HCT116 (cell line): ENCODE measurements around the gene ADARB2. TPM values are rescaled to one million over a fixed set of nuclear protein-coding genes. Genes with fewer than 3 reads are reported as not detected.

Experiments used
- ATAC-seq: fragments of 200-7000 bp; cut with Tn5 transposase; 2 replicates; pipeline ENCODE4 v1.9.1; 2020; ENCODE audit warnings: mild to moderate bottlenecking, moderate library complexity
- BruUV-seq: library from RNA; stranded (reverse); fragments of 400-500 nt; replicated peaks from 2 replicates; lab custom pipeline; 2021; lab: Mats Ljungman, UMichigan
- CTCF ChIA-PET: fragments of 300-600 bp; sonication (Branson Sonifier 250); formaldehyde crosslinking; loops from one replicate; lab custom pipeline; 2021; ENCODE audit warnings: antibody characterized with exemption; lab: Charles Lee
- POLR2A ChIA-PET: fragments of 300-600, 350-600 bp; sonication (Branson Sonifier 250); formaldehyde crosslinking; loops from one replicate; lab custom pipeline; 2021; ENCODE audit warnings: antibody characterized with exemption; lab: Charles Lee
- RAD21 ChIA-PET, 2 experiments: fragments of 300-600 bp; sonication (Branson Sonifier 250); formaldehyde crosslinking; loops; one replicate each; lab custom pipeline; 2023; ENCODE audit warnings: low total read pairs in 2 of 2; ENCODE audit not compliant: uncharacterized antibody in 2 of 2, unreplicated experiment in 2 of 2, low non-redundant PET in 1 of 2; lab: Charles Lee
- DNase-seq: peaks from one replicate; pipeline ENCODE4 v3.0.0-alpha.2; 2010; ENCODE audit warnings: low read depth, low spot score
- H2AFZ ChIP-seq: fragments of 200-600 bp; shearing (Covaris generic), sonication (generic); 2 replicates; pipeline ENCODE4 v1.6.1; 2017; ENCODE audit warnings: low read depth, mixed run types, mixed read lengths, antibody characterized with exemption, low read length; ENCODE audit not compliant: poor library complexity, severe bottlenecking
- H3K27ac ChIP-seq: 2 replicates; pipeline ENCODE4 v1.5.1; 2012; ENCODE audit warnings: low read depth, low read length
- H3K27me3 ChIP-seq: fragments of 200-600 bp; sonication (generic); 2 replicates; pipeline ENCODE4 v1.6.1; 2016; ENCODE audit warnings: mixed run types, low read length, mixed read lengths; ENCODE audit not compliant: insufficient read depth
- H3K36me3 ChIP-seq, 2 experiments: fragments of 200-500 bp in 1 of 2; fragments of 200-600 bp in 1 of 2; sonication (Bioruptor generic) in 1 of 2; sonication (generic) in 1 of 2; 2 replicates each; pipeline versions ENCODE4 v1.5.1 to v1.6.1; 2014 to 2016; ENCODE audit warnings: low read length in 2 of 2, inconsistent platforms in 1 of 2, mixed read lengths in 1 of 2, mixed run types in 1 of 2; ENCODE audit not compliant: insufficient read depth in 2 of 2, control insufficient read depth in 1 of 2
- H3K4me1 ChIP-seq, 2 experiments: fragments of 200-600 bp in 1 of 2; sonication (generic) in 1 of 2; 2 replicates each; pipeline versions ENCODE4 v1.5.1 to v1.6.1; 2012 to 2017; ENCODE audit warnings: low read length in 2 of 2, inconsistent platforms in 1 of 2, mild to moderate bottlenecking in 1 of 2, mixed read lengths in 1 of 2, mixed run types in 1 of 2, moderate library complexity in 1 of 2; ENCODE audit not compliant: insufficient read depth in 2 of 2, control insufficient read depth in 1 of 2
- H3K4me2 ChIP-seq: fragments of 200-600 bp; sonication (generic); 2 replicates; pipeline ENCODE4 v1.6.1; 2017; ENCODE audit warnings: mixed run types, low read length, mixed read lengths
- H3K4me3 ChIP-seq, 2 experiments: fragments of 200-600 bp in 1 of 2; sonication (generic) in 1 of 2; replicated peaks in 1 of 2; 2 replicates each; pipeline ENCODE4 v1.5.1; 2011 to 2016; ENCODE audit warnings: low read length in 2 of 2, control low read depth in 1 of 2, low read depth in 1 of 2, mild to moderate bottlenecking in 1 of 2, mixed read lengths in 1 of 2, mixed run types in 1 of 2
- H3K79me2 ChIP-seq: fragments of 200-600 bp; sonication (generic); 2 replicates; pipeline ENCODE4 v1.6.1; 2017; ENCODE audit warnings: mild to moderate bottlenecking, mixed run types, low read length, moderate library complexity, mixed read lengths; ENCODE audit not compliant: insufficient read depth
- H3K9ac ChIP-seq: fragments of 200-600 bp; sonication (generic); 2 replicates; pipeline ENCODE4 v1.6.1; 2016; ENCODE audit warnings: low read length, mixed read lengths
- H3K9me2 ChIP-seq: fragments of 200-600 bp; sonication (generic), shearing (Covaris generic); 2 replicates; pipeline ENCODE4 v1.6.1; 2017; ENCODE audit warnings: mixed run types, mild to moderate bottlenecking, moderate library complexity; ENCODE audit not compliant: insufficient read depth
- H3K9me3 ChIP-seq, 2 experiments: fragments of 200-500 bp in 1 of 2; fragments of 200-600 bp in 1 of 2; sonication (Bioruptor generic) in 1 of 2; sonication (generic) in 1 of 2; 2 replicates each; pipeline ENCODE4 v1.6.1; 2014 to 2017; ENCODE audit warnings: low read length in 2 of 2, mixed read lengths in 2 of 2, inconsistent platforms in 1 of 2, low read depth in 1 of 2, mild to moderate bottlenecking in 1 of 2, mixed run types in 1 of 2, moderate library complexity in 1 of 2; ENCODE audit not compliant: control insufficient read depth in 1 of 2, insufficient read depth in 1 of 2
- H4K20me1 ChIP-seq: fragments of 200-600 bp; sonication (generic), shearing (Covaris generic); 2 replicates; pipeline ENCODE4 v1.6.1; 2017; ENCODE audit warnings: mixed run types, mild to moderate bottlenecking, moderate library complexity; ENCODE audit not compliant: insufficient read depth
- CBX3 ChIP-seq: IDR thresholded peaks from 2 replicates; pipeline ENCODE4 v1.6.1; 2012; ENCODE audit warnings: low read depth
- CEBPB ChIP-seq: IDR thresholded peaks from 2 replicates; pipeline ENCODE4 v1.6.1; 2012; ENCODE audit warnings: low read depth
- ELF1 ChIP-seq: IDR thresholded peaks from 2 replicates; pipeline ENCODE4 v1.6.1; 2012; ENCODE audit warnings: low read depth, borderline replicate concordance
- EZH2 ChIP-seq: fragments of 200-600 bp; sonication (generic); IDR thresholded peaks from 2 replicates; pipeline ENCODE4 v1.6.1; 2017; ENCODE audit warnings: antibody characterized with exemption, mixed run types
- EZH2phosphoT487 ChIP-seq: fragments of 200-600 bp; IDR thresholded peaks from 2 replicates; pipeline ENCODE4 v1.6.1; 2018; ENCODE audit warnings: antibody characterized with exemption, borderline replicate concordance
- FOSL1 ChIP-seq: IDR thresholded peaks from 2 replicates; pipeline ENCODE4 v1.6.1; 2012; ENCODE audit warnings: low read depth
- JUND ChIP-seq: IDR thresholded peaks from 2 replicates; pipeline ENCODE4 v1.6.1; 2012
- MAX ChIP-seq: IDR thresholded peaks from 2 replicates; pipeline ENCODE4 v1.6.1; 2012
- POLR2A ChIP-seq: IDR thresholded peaks from 2 replicates; pipeline ENCODE4 v1.7.0; 2011; ENCODE audit warnings: borderline replicate concordance; ENCODE audit not compliant: insufficient read depth, insufficient read length; ENCODE audit errors: extremely low read depth
- REST ChIP-seq: IDR thresholded peaks from 2 replicates; pipeline ENCODE4 v1.6.1; 2012; ENCODE audit warnings: low read depth
- SP1 ChIP-seq: IDR thresholded peaks from 2 replicates; pipeline ENCODE4 v1.6.1; 2012; ENCODE audit warnings: low read depth
- TCF7L2 ChIP-seq: IDR thresholded peaks from 2 replicates; pipeline ENCODE4 v1.7.0; 2011; ENCODE audit warnings: borderline replicate concordance, inconsistent platforms; ENCODE audit not compliant: insufficient read depth, insufficient read length; ENCODE audit errors: extremely low read depth
- ZBTB33 ChIP-seq: IDR thresholded peaks from 2 replicates; pipeline ENCODE4 v1.6.1; 2011; ENCODE audit warnings: mild to moderate bottlenecking, low read length, moderate library complexity; ENCODE audit not compliant: insufficient replicate concordance; ENCODE audit errors: extremely low read depth
- ZFX ChIP-seq: fragments of 450-650 bp; IDR thresholded peaks from 2 replicates; pipeline ENCODE4 v1.6.1; 2017
- ZNF274 ChIP-seq: fragments of 200-500 bp; sonication (Bioruptor generic); IDR thresholded peaks from 2 replicates; pipeline ENCODE4 v1.6.1; 2014; ENCODE audit warnings: mild to moderate bottlenecking, low read depth, low read length, inconsistent platforms
- intact Hi-C: fragments of 100-400 bp; cut with micrococcal nuclease; formaldehyde crosslinking; loops from 2 replicates; pipeline ENCODE4 v1.10.0; 2022
- total RNA-seq: library from RNA; stranded (reverse); gene quantifications from one replicate; pipeline ENCODE4 v1.2.1, GENCODE V29; 2021; ENCODE audit not compliant: unreplicated experiment
- TF ChIP-seq, protein P1 (sequence below), 3 experiments: fragments of 200-600 bp in 1 of 3; sonication (generic) in 1 of 3; IDR thresholded peaks in 2 of 3; conservative IDR thresholded peaks in 1 of 3; 2 replicates each; pipeline ENCODE4 v1.5.1; 2012 to 2017; ENCODE audit warnings: low read depth in 2 of 3, low read length in 2 of 3, antibody characterized with exemption in 1 of 3, borderline replicate concordance in 1 of 3, control low read depth in 1 of 3, mild to moderate bottlenecking in 1 of 3, mixed read lengths in 1 of 3, mixed run types in 1 of 3, moderate library complexity in 1 of 3; ENCODE audit not compliant: insufficient read depth in 1 of 3

Gene ADARB2
- total RNA-seq, 1 experiment from 2014 or later: not detected

GRCh38 chr10:1191752-1192151 is 545.6 kb downstream of the ADARB2 start:
- H3K27ac ChIP-seq: no peak overlapping the region
- BruUV-seq: no TSS peak
- no peaks in the 10 kb centered on the region for H3K36me3 ChIP-seq
- CTCF ChIA-PET: no interaction called here
- RAD21 ChIA-PET: no interaction called here
- no peak overlapping the region for H3K4me2 ChIP-seq
- POLR2A ChIA-PET: no interaction called here
- no peaks in the 10 kb centered on the region for H3K9me2 ChIP-seq
- H3K4me3 ChIP-seq: no peak overlapping the region
- ATAC-seq: no peak
- H2AFZ ChIP-seq: no peak overlapping the region
- DNase-seq: no peak
- no peaks in the 10 kb centered on the region for H4K20me1 ChIP-seq
- H3K4me1 ChIP-seq: no peaks in the 10 kb centered on the region
- TF ChIP-seq, protein P1, sequence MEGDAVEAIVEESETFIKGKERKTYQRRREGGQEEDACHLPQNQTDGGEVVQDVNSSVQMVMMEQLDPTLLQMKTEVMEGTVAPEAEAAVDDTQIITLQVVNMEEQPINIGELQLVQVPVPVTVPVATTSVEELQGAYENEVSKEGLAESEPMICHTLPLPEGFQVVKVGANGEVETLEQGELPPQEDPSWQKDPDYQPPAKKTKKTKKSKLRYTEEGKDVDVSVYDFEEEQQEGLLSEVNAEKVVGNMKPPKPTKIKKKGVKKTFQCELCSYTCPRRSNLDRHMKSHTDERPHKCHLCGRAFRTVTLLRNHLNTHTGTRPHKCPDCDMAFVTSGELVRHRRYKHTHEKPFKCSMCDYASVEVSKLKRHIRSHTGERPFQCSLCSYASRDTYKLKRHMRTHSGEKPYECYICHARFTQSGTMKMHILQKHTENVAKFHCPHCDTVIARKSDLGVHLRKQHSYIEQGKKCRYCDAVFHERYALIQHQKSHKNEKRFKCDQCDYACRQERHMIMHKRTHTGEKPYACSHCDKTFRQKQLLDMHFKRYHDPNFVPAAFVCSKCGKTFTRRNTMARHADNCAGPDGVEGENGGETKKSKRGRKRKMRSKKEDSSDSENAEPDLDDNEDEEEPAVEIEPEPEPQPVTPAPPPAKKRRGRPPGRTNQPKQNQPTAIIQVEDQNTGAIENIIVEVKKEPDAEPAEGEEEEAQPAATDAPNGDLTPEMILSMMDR (IDR thresholded peaks at IDR 0.05 in 2 of 3, conservative IDR thresholded peaks at IDR 0.05 in 1 of 3; ENCODE audit: borderline replicate concordance in 1 of 3, insufficient read depth in 1 of 3, low read depth in 2 of 3, low read length in 2 of 3): no peak
- TF ChIP-seq SP1: no peak
- TF ChIP-seq ZNF274: no peak
- TF ChIP-seq EZH2phosphoT487: no peak
- TF ChIP-seq JUND: no peak
- no peak for TF ChIP-seq TCF7L2
- TF ChIP-seq ZFX: no peak
- no peak for TF ChIP-seq CBX3
- no peak for TF ChIP-seq ZBTB33
- no peak for TF ChIP-seq FOSL1
- TF ChIP-seq MAX: no peak
- no peak for TF ChIP-seq ELF1
- TF ChIP-seq CEBPB: no peak
- TF ChIP-seq POLR2A: no peak
- no peak for TF ChIP-seq REST
- no peak for TF ChIP-seq EZH2
- H3K79me2 ChIP-seq: no peaks in the 10 kb centered on the region
- no peak overlapping the region for H3K9ac ChIP-seq
- H3K27me3 ChIP-seq: peaks cover 41% of the 10 kb centered on the region
- intact Hi-C loops: no loop called here
- no peaks in the 10 kb centered on the region for H3K9me3 ChIP-seq
